Measurements from ENCODE around the gene RABAC1.

The RABAC1 gene

GRCh38 chr19:41984961-41985360 is 25.8 kb upstream of the RABAC1 start:
- TF ChIP-seq CTCF (conservative IDR thresholded peaks at IDR 0.05) (no peak), ZFX (IDR thresholded peaks at IDR 0.05) (no peak)
- no peak overlapping the region for H3K27ac ChIP-seq

GRCh38 chr19:41981724-41982123 is 22.6 kb upstream of the RABAC1 start:
- TF ChIP-seq ZFX (IDR thresholded peaks at IDR 0.05) (no peak), CTCF (conservative IDR thresholded peaks at IDR 0.05) (no peak)
- no peak overlapping the region for H3K27ac ChIP-seq

- TF ChIP-seq ZFX (IDR thresholded peaks at IDR 0.05) (no peak), CTCF (conservative IDR thresholded peaks at IDR 0.05) (no peak)
These were observed 19.3 kb upstream of the RABAC1 start for GRCh38 chr19:41978470-41978869.

GRCh38 chr19:41977916-41978315 is 18.8 kb upstream of the RABAC1 start:
- H3K27ac ChIP-seq = no peak overlapping the region
- no peak for TF ChIP-seq CTCF (conservative IDR thresholded peaks at IDR 0.05)
- TF ChIP-seq ZFX (IDR thresholded peaks at IDR 0.05) = no peak

More at GRCh38 chr19:41978470-41978869, 19.3 kb upstream of the RABAC1 start:
- H3K27ac ChIP-seq = no peak overlapping the region

- no peak for TF ChIP-seq ZFX (IDR thresholded peaks at IDR 0.05)
- TF ChIP-seq CTCF (conservative IDR thresholded peaks at IDR 0.05) = no peak
- H3K27ac ChIP-seq = no peak overlapping the region
These were observed 15.5 kb upstream of the RABAC1 start for GRCh38 chr19:41974652-41975051.

GRCh38 chr19:41971363-41971762 is 12.2 kb upstream of the RABAC1 start:
- TF ChIP-seq ZFX (IDR thresholded peaks at IDR 0.05) (no peak), CTCF (conservative IDR thresholded peaks at IDR 0.05) (no peak)
- H3K27ac ChIP-seq = no peak overlapping the region

GRCh38 chr19:41969772-41970458 is 10.8 kb upstream of the RABAC1 start:
- H3K27ac ChIP-seq = no peak overlapping the region
- TF ChIP-seq ZFX (IDR thresholded peaks at IDR 0.05) = no peak
- TF ChIP-seq CTCF (conservative IDR thresholded peaks at IDR 0.05) = no peak
